IPS-15b (cell line): ENCODE results near the gene SYNPO.
A peak's percentile ranks its signal among the peaks of the same experiment; 100 is the strongest.

Experiments
- H3K27me3 ChIP-seq: one replicate; pipeline ENCODE4 v1.6.1; 2013; ENCODE audit warnings: low read length; ENCODE audit not compliant: control insufficient read depth, insufficient read depth
- H3K36me3 ChIP-seq: one replicate; pipeline ENCODE4 v1.6.1; 2013; ENCODE audit warnings: low read length; ENCODE audit not compliant: control insufficient read depth, insufficient read depth
- H3K4me1 ChIP-seq: one replicate; pipeline ENCODE4 v1.6.1; 2013; ENCODE audit warnings: mild to moderate bottlenecking, low read length; ENCODE audit not compliant: control insufficient read depth, insufficient read depth
- H3K4me3 ChIP-seq: one replicate; pipeline ENCODE4 v1.5.1; 2013; ENCODE audit warnings: low read depth, low read length
- H3K9ac ChIP-seq: one replicate; pipeline ENCODE4 v1.6.1; 2013; ENCODE audit warnings: low read depth, mild to moderate bottlenecking, low read length
- H3K9me3 ChIP-seq: one replicate; pipeline ENCODE4 v1.6.1; 2013; ENCODE audit warnings: mild to moderate bottlenecking, low read length; ENCODE audit not compliant: control insufficient read depth, insufficient read depth

The SYNPO gene

GRCh38 chr5:150619359-150620230 is 20.9 kb upstream of the SYNPO start:
- peaks cover 17% of the 10 kb centered on the region for H3K4me1 ChIP-seq
- no peaks in the 10 kb centered on the region for H3K9me3 ChIP-seq
- no peak overlapping the region for H3K4me3 ChIP-seq
- no peak overlapping the region for H3K9ac ChIP-seq
- H3K27me3 ChIP-seq, result peaks cover 18% of the 10 kb centered on the region
- H3K36me3 ChIP-seq, result no peaks in the 10 kb centered on the region

DNA sequence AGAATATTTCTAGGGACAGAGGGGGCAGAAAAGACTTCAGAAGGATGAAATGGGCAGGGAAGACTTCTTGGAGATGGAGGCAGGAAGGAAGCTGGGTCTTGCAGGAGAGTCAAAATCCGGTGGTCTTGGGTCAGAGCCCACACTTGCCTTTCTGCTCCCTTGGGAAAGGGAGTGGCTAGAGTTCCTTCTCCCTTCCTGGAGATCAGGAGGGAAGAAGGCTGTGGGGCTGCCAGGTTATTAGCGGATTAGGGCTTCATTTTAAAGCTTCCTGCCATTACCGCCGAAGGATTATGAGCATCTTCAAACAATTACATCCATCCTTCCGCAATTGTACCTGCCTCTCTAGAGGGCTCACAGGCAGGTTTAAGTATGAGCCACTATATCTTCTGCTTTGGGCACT is 19.2 kb upstream of the SYNPO start:
- Histone ChIP-seq H3K36me3 (no peaks in the 10 kb centered on the region), H3K4me3 (no peak overlapping the region), H3K9ac (no peak overlapping the region), H3K4me1 (peaks cover 15% of the 10 kb centered on the region), H3K27me3 (peaks cover 26% of the 10 kb centered on the region), H3K9me3 (no peaks in the 10 kb centered on the region)

DNA sequence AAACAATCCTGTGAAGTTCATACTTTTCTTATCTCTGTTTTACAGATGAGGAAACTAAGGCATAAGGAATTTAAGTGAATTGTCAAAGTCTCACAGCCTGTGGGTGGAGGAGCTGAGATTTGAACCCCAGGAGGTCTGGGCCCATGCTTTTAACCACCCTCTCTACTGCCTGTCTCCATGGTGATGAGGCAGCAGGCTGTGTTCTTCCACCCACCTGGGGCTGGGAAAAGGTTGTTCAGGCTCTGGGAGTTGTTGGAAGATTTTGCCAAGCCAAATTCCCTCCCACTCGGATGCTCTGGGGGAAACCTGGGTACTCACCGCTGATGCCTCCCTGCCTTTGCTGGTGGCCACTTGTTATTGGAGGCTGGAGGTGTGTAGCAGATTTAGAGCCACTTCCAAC is 18.3 kb upstream of the SYNPO start:
- peaks cover 15% of the 10 kb centered on the region for H3K4me1 ChIP-seq
- no peak overlapping the region for H3K4me3 ChIP-seq
- no peaks in the 10 kb centered on the region for H3K36me3 ChIP-seq
- peaks cover 26% of the 10 kb centered on the region for H3K27me3 ChIP-seq
- no peaks in the 10 kb centered on the region for H3K9me3 ChIP-seq
- no peak overlapping the region for H3K9ac ChIP-seq

DNA sequence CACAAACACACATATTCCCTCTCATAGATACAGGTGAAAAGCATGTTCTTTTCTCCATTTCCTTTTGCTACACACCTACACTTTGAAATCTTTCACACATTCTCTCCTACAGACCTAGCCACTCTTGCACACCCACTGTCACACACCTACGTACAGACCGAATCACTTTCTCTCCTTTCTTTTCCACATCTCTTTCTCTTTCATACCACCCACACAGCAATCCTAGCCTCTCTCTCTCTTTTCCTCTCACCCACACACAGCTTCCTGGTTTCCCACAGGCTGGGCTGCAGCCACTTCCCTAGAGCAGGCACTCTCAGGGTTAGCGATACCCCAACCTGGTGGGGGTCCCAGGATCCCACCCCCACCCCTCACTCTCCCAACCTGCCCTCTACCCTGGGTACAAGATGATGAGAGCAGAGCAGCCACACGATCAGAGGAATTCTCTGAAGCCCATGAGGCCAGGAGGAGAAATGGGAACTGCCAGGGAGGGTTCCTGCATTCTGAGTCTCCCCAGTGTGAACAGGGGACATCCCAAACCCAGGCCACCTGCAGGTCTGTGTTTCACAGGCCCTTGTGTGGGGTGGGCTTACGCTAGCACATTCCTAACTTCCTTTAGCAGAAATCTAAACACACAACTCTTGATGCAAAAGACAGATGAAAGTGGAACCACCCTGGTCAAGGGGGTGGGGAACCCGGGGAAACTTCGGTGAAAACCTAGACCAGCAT is 17.1 kb upstream of the SYNPO start:
- peaks cover 26% of the 10 kb centered on the region for H3K27me3 ChIP-seq
- no peak overlapping the region for H3K4me3 ChIP-seq
- no peak overlapping the region for H3K9ac ChIP-seq
- H3K36me3 ChIP-seq, result no peaks in the 10 kb centered on the region
- H3K9me3 ChIP-seq, result no peaks in the 10 kb centered on the region
- peaks cover 15% of the 10 kb centered on the region for H3K4me1 ChIP-seq

- H3K4me1 ChIP-seq, result peaks cover 15% of the 10 kb centered on the region
- H3K36me3 ChIP-seq, result no peaks in the 10 kb centered on the region
- H3K9ac ChIP-seq, result no peak overlapping the region
- H3K4me3 ChIP-seq, result peak overlapping the region; percentile 59
- no peaks in the 10 kb centered on the region for H3K9me3 ChIP-seq
- H3K27me3 ChIP-seq, result peaks cover 26% of the 10 kb centered on the region
These were observed 16.6 kb upstream of the SYNPO start for GRCh38 chr5:150623878-150624216.

DNA sequence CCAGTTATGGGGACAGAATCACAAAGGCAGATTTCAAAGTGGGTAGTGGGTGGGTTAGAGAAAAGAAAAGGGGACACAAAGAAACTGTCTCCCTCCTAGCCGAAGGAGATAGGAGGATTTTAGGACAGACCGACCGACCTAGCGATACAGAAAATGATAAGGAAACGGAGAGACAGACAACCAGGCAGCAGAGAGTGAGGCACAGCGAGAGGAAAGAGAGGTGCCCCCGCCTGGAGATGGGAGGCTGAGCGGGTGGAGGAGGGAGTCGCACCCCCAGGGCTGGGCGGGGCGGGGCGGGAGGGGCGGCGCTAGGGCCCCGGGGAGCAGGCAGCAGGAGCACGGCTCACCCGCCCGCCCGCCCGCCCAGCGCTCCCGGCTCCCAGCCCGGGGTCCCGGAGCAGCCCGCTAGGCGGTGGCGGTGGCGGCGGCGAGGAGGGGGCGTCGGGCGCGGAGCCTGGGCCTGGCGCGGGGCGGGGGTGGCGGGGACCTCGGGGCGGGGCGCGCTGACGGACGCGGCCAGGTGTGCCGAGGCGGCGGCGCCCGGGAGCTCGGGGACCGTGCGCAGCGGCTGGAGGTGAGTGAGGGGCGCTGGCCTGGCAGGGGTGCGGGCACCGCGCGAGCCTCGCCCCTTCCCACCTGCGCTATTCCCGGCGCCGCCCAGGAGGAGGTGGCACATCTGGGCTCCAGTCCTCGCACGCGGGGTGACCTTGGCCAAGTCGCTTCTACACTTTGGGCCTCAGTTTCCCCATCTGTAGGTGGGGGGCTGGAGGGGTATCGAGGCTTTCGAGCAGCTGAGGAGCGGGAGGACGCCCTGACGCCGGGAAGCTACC is 15.9 kb upstream of the SYNPO start:
- Histone ChIP-seq H3K4me1 (peaks cover 13% of the 10 kb centered on the region), H3K27me3 (peaks cover 26% of the 10 kb centered on the region), H3K36me3 (no peaks in the 10 kb centered on the region), H3K4me3 (peak overlapping the region; percentile 65), H3K9me3 (no peaks in the 10 kb centered on the region), H3K9ac (peak overlapping the region; percentile 54)

GRCh38 chr5:150625164-150625535 is 15.3 kb upstream of the SYNPO start:
- peaks cover 13% of the 10 kb centered on the region for H3K4me1 ChIP-seq
- peak overlapping the region; percentile 54 for H3K9ac ChIP-seq
- H3K4me3 ChIP-seq, result peak overlapping the region; percentile 65

DNA sequence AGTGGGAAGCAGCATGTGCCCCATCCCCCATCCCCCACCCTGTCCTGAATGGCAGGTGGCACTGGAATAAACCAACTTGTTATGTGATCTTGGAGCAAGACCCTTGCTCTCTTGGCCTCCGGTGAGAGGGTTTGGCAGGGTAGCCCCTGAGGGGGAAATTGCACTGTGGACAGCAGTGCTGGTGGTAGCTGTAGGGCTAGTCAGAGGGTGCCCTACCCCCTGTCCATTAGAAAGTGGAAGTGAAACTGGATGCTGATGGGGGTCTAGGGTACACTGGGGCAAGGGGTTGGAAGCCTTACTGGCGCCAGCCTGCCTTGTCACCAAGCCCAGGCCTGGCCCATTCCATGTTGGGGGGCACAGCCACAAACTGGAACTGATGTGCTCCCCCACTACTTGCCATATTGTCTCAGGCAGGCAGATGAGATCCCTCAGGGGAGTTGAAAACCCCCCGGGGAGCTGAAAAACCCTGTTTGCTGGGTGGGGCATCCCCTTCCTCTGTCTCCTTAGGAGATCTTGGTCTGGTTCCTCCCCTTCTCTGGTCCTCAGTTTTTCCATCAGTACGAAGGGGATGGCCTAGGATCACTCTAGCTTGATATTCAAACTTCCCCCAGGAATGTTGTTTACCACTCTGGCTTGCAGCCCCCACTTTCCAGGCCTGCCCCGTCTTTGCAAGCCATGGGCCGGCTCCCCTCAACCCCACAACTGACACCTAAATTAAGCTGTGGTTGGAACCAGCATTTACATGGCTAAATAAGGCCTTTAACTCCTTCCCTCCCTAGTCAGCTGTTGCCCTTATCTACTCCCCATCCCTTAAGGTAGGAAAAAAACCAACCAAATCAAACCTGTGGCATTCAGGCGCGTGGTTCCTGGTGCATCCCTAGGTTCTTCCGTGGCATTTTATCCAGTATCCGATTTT is 14.4 kb upstream of the SYNPO start:
- H3K9me3 ChIP-seq, result no peaks in the 10 kb centered on the region
- H3K4me1 ChIP-seq, result peaks cover 13% of the 10 kb centered on the region
- H3K27me3 ChIP-seq, result peaks cover 26% of the 10 kb centered on the region
- H3K4me3 ChIP-seq, result no peak overlapping the region
- no peaks in the 10 kb centered on the region for H3K36me3 ChIP-seq
- no peak overlapping the region for H3K9ac ChIP-seq

More at GRCh38 chr5:150625164-150625535, 15.3 kb upstream of the SYNPO start:
- H3K9me3 ChIP-seq, result no peaks in the 10 kb centered on the region
- H3K27me3 ChIP-seq, result peaks cover 26% of the 10 kb centered on the region
- H3K36me3 ChIP-seq, result no peaks in the 10 kb centered on the region

GRCh38 chr5:150626853-150627276 is 13.6 kb upstream of the SYNPO start:
- H3K9ac ChIP-seq, result no peak overlapping the region
- H3K4me3 ChIP-seq, result no peak overlapping the region
- no peaks in the 10 kb centered on the region for H3K36me3 ChIP-seq
- H3K9me3 ChIP-seq, result no peaks in the 10 kb centered on the region
- peaks cover 13% of the 10 kb centered on the region for H3K4me1 ChIP-seq
- peaks cover 26% of the 10 kb centered on the region for H3K27me3 ChIP-seq

DNA sequence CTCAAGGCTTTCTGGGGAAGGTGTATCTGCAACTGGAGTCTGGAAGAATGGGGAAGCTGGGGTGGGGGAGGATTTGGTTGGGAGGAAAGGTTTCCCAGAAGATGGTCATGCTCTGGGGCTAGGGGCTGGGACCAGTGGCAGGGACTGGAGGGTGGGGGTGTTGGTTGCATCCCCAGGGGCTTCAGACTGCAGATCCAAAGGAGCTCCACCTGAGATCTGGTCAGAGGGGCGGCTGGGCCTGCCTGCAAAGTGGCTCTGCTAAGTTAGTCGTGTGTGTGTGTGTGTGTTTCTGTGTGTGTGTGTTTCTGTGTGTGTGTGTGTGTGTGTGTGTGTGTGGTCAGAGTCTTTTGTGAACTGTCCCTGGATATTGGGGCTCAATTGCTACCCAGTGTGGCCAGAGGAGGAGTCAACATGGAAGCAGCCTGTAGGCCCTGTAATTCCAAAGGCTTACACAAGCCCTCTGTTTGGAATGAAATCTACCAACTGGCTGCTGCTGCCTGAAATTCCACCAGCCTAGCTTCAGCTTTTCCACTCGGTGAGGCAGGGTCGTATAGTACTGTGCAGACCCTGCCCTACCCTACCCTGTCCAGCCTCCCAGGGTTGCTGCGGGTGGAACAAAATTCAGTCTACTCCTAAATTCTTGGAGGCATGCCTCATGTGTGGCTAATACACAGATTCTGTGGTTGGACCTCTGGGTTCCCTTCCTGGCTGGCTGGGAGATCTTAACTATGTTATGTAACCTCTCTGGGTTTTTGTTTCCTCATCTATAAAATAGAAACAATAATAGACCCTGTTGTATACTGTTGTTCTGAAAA is 12.5 kb upstream of the SYNPO start:
- Histone ChIP-seq H3K27me3 (peaks cover 22% of the 10 kb centered on the region), H3K9ac (no peak overlapping the region), H3K4me1 (peaks cover 13% of the 10 kb centered on the region), H3K9me3 (no peaks in the 10 kb centered on the region), H3K4me3 (no peak overlapping the region), H3K36me3 (no peaks in the 10 kb centered on the region)
